HG03196 (cell line): ENCODE measurements around the gene LMX1A.

ENCODE experiments used
- ATAC-seq: cut with Tn5 transposase; IDR thresholded peaks from one replicate; pipeline ENCODE4 v1.9.1; 2021; ENCODE audit not compliant: unreplicated experiment

The LMX1A gene

GRCh38 chr1:165367375-165367993, 11.0 kb upstream of the LMX1A start:
- no peak for ATAC-seq

GRCh38 chr1:165365341-165365740, 8.8 kb upstream of the LMX1A start:
- no peak for ATAC-seq

GRCh38 chr1:165364568-165365133, 8.1 kb upstream of the LMX1A start:
- no peak for ATAC-seq

DNA sequence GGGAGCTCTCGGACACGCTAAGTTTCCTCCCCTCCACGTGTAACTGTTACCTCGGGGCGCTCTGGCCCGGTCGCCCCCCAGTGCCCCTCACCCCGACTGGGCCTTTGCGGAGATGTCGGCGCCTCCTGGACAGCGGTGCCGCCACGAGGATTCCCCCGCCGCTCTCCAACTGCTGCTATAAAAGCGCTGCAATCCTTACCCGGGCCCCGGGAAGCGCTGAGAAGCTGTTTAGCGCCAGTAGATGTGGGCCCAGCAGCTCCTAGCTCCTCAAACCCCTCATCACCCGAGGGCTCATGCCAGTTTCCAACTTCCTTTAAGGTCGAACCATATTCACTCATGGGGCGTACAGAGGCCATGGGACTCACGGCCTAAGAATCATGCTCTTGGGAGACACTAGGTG, 361 bp upstream of the LMX1A start:
- no peak for ATAC-seq

GRCh38 chr1:165355139-165355976, 1.2 kb downstream of the LMX1A start:
- ATAC-seq: no peak

- no peak for ATAC-seq
Observed at GRCh38 chr1:165354739-165355138, 1.8 kb downstream of the LMX1A start.

- ATAC-seq: no peak
Observed at GRCh38 chr1:165353731-165354671, 2.5 kb downstream of the LMX1A start.

- ATAC-seq: no peak
Observed at GRCh38 chr1:165352442-165353293, 3.8 kb downstream of the LMX1A start.

- no peak for ATAC-seq
Observed at GRCh38 chr1:165351863-165352441, 4.6 kb downstream of the LMX1A start.

GRCh38 chr1:165350840-165351239, 5.7 kb downstream of the LMX1A start:
- ATAC-seq: no peak

GRCh38 chr1:165345502-165345901, 11.0 kb downstream of the LMX1A start:
- ATAC-seq: no peak

- no peak for ATAC-seq
Observed at GRCh38 chr1:165344736-165345135, 11.8 kb downstream of the LMX1A start.

- no peak for ATAC-seq
Observed at GRCh38 chr1:165344198-165344597, 12.3 kb downstream of the LMX1A start.

GRCh38 chr1:165342587-165342986, 13.9 kb downstream of the LMX1A start:
- ATAC-seq: no peak

DNA sequence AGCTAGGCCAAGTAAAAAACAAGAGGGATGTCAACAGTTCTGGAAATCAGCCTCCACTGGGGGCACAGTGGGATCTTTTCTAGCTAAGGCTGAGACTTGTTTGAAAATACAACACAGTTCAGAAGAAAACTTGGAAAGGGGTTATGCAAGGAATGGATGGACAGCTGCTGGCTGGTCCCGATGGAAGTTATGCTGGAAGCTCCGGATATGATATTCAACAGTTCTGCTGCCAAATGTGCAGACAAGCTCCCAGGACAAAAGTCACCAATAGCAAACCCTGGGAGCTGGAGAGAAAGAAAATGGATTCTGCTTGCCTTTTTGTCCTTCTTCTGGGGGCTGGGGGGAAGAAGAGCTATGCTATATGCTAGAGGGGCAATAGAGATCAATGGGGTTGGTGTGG, 14.3 kb downstream of the LMX1A start:
- no peak for ATAC-seq

DNA sequence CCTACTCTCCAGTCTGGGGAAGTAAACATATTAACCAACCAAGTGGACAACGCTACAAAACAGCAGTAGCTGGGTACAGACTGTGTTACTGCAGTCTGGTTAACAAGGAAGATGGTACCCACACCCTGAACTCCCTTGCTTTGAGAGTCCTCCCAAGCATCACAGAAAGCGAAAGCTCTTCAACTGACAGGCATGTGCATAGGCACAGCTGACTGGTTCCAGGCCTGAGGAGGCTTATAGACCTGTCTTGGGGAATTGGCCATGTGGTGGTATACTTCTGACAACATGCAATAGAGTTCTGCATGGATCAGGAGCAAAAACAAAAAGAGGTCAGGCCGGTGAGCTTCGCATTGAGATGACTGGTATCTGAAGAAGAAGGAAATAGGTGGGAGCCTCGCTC, 17.4 kb downstream of the LMX1A start:
- ATAC-seq: no peak

DNA sequence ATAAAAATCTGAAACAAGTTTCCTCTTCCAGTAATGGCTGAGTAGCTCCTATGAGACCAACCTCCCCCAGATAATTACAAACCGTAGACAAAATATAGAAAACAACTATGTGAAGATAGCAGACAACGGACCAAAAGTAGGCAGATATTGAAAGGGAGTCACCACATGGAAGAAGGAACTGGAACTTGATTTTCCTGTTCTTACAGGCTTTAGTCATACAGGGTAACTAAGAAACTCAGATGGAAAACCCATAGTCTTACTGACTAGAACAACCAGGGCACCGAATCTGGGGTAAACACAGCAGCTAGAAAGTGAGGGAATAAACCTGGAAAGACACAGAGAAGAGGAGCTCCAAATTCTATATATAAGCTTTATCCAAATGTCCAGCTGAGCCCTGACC, 26.0 kb downstream of the LMX1A start:
- ATAC-seq: no peak

GRCh38 chr1:165329104-165329503, 27.4 kb downstream of the LMX1A start:
- ATAC-seq: no peak

- no peak for ATAC-seq
Observed at GRCh38 chr1:165328136-165328535, 28.4 kb downstream of the LMX1A start.

GRCh38 chr1:165327538-165327937, 29.0 kb downstream of the LMX1A start:
- ATAC-seq: no peak
